WERI-Rb-1 (cell line): ENCODE measurements around the gene ZFHX3.

Source experiments
- DNase-seq: peaks from one replicate; pipeline ENCODE4 v3.0.0-alpha.2; 2020
- H3K27ac ChIP-seq: fragments of 250-450 bp; sonication (Bioruptor Pico); 2 replicates; pipeline ENCODE4 v1.5.1; 2020; ENCODE audit warnings: mild to moderate bottlenecking, moderate library complexity
- H3K27me3 ChIP-seq: fragments of 250-450 bp; sonication (Bioruptor Pico); 2 replicates; pipeline ENCODE4 v1.5.1; 2021; ENCODE audit warnings: mild to moderate bottlenecking, low read depth, moderate library complexity; ENCODE audit not compliant: insufficient read depth, severe bottlenecking
- H3K36me3 ChIP-seq: fragments of 250-450 bp; sonication (Bioruptor Pico); 2 replicates; pipeline ENCODE4 v1.5.1; 2020; ENCODE audit warnings: mild to moderate bottlenecking, moderate library complexity
- H3K4me3 ChIP-seq: 2 replicates; pipeline ENCODE4 v1.5.1; 2011; ENCODE audit warnings: low read depth, mild to moderate bottlenecking, control low read depth, low read length
- H3K9me3 ChIP-seq: fragments of 250-450 bp; sonication (Bioruptor Pico); 2 replicates; pipeline ENCODE4 v1.5.1; 2021; ENCODE audit warnings: mild to moderate bottlenecking, moderate library complexity; ENCODE audit not compliant: severe bottlenecking
- TF ChIP-seq, protein P1 (sequence below): IDR thresholded peaks from 2 replicates; pipeline ENCODE4 v1.5.1; 2011; ENCODE audit warnings: low read depth, mild to moderate bottlenecking, control low read depth, inconsistent platforms, low read length

ZFHX3 gene

DNA sequence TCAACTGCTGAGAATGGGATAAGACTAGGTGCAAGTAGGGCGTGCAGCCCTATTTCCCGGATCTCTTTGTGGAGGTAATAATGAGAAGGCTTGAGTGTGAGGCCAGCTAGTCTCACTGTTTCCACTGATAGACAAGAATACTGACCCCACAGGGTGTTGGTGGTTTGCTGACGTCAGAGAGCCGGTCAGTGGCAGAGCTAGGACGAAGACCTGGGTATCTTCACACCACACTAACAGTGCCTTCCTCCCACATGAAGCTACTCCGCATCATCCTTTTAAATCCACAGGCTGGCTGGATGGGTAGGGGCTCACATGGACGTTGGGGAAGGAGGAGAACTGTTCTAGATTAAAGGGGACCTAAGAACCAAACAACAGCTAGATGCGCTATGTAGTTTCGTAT is 68.0 kb downstream of the ZFHX3 start:
- H3K27me3 ChIP-seq, result no peaks in the 10 kb centered on the region
- no peaks in the 10 kb centered on the region for H3K36me3 ChIP-seq
- TF ChIP-seq, protein P1, sequence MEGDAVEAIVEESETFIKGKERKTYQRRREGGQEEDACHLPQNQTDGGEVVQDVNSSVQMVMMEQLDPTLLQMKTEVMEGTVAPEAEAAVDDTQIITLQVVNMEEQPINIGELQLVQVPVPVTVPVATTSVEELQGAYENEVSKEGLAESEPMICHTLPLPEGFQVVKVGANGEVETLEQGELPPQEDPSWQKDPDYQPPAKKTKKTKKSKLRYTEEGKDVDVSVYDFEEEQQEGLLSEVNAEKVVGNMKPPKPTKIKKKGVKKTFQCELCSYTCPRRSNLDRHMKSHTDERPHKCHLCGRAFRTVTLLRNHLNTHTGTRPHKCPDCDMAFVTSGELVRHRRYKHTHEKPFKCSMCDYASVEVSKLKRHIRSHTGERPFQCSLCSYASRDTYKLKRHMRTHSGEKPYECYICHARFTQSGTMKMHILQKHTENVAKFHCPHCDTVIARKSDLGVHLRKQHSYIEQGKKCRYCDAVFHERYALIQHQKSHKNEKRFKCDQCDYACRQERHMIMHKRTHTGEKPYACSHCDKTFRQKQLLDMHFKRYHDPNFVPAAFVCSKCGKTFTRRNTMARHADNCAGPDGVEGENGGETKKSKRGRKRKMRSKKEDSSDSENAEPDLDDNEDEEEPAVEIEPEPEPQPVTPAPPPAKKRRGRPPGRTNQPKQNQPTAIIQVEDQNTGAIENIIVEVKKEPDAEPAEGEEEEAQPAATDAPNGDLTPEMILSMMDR, result no peak
- no peak overlapping the region for H3K4me3 ChIP-seq
- DNase-seq, result no peak
- no peak overlapping the region for H3K27ac ChIP-seq
- H3K9me3 ChIP-seq, result no peaks in the 10 kb centered on the region

DNA sequence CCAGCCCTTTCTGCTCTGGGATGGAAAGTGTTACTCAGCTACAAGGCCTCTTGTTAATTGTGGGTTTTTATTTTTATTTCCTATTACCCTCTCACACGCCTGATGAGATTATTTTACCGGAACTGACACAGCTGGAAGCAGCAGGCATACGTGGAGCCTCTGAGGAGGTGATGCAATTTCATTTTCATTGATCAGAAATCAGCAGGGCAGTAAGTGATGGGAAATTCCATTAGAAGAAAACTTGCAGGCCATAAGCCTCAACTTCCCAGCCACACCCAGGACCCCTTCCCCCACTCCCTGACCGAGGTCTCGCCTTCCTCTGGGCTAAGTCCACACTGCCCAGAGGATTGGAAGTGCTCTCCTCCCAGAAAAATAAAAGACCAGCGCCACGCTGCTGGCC is 69.7 kb downstream of the ZFHX3 start:
- Histone ChIP-seq H3K27ac (no peak overlapping the region), H3K36me3 (no peaks in the 10 kb centered on the region; the same call in 1 of the 2 replicates), H3K27me3 (no peaks in the 10 kb centered on the region), H3K9me3 (no peaks in the 10 kb centered on the region), H3K4me3 (no peak overlapping the region)
- DNase-seq, result no peak
- TF ChIP-seq, protein P1, result no peak

DNA sequence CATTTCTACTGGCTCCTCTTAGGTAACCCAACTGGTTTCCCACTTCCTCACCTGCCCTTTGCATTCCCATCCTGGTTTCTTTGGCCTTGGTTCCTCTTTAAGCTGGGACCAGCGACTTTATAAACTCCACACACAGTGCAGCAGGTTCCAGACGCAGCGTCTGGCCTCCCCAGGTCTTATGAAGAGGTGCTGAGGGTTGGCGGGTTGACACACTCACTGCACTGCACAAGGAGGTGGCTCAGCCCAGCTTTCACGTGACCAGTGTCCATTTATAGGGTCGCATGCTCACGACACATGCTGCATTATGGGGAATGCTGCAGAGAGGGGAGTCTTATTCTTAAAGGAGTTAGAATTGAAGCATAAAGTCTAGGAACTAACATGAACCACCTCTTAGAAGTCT is 70.8 kb downstream of the ZFHX3 start:
- no peaks in the 10 kb centered on the region; the same call in 1 of the 2 replicates for H3K36me3 ChIP-seq
- H3K27ac ChIP-seq, result no peak overlapping the region
- H3K4me3 ChIP-seq, result no peak overlapping the region
- TF ChIP-seq, protein P1, result no peak
- no peaks in the 10 kb centered on the region for H3K27me3 ChIP-seq
- H3K9me3 ChIP-seq, result no peaks in the 10 kb centered on the region
- DNase-seq, result no peak

DNA sequence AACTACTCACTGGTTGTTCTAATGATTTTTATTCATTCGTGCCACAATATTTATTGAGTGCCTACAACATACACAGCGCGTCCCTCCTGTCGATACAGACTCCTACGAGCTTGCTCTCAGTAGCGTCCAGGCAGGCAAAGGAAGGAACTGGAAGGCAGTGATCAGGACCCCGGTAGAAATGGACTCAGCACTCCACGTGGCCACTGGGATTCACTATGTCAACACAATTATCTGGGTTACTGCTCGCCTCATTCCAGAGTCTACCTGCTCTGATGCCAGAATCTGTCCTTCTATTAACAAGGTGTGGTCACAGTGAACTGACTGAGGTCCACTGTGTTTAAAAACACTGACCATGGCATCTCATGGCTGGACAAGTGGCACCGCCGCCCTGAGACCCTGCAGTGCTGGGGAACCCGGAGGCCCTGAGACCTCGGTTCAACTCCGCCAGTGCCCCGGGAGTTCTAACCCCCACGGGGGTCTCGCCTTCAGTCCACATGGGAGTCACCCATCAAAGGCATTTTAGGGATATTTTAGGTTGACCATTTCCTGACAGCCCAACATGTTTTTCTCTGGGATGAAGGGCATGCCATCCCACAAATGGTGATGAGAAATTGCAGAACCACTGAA is 71.4 kb downstream of the ZFHX3 start:
- DNase-seq, result no peak
- Histone ChIP-seq H3K36me3 (no peaks in the 10 kb centered on the region; the same call in 1 of the 2 replicates), H3K27me3 (no peaks in the 10 kb centered on the region), H3K4me3 (no peak overlapping the region), H3K9me3 (no peaks in the 10 kb centered on the region), H3K27ac (no peak overlapping the region)
- TF ChIP-seq, protein P1, result no peak

DNA sequence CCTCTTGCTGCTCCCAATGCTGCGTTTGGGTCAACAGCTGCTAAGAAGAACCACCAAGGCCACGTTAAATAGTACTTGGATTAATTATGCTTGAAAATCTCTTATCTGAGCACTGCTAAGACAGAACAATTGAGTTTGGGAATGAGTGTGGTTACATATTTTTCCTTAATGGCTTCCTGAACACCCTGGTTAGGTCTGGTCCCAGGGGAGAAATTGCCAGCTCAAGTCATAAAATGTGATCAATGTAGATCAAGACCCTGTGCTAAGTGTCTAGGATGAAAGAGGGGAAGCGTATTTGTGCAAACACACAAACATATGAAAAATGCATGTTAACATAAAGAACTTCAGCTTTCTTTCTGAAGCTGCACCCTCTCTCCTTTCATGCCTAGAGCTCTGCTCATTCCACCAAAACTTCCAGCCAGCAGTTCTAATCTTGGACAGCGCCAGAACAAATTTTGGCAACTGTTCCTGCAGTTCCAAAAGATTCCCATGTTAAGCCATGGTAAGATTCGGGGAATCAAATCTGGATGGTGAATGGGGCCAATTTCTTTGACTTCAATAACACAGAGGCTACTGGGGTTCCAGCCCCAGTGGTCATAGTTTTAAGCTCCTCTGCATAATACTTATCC is 72.0 kb downstream of the ZFHX3 start:
- H3K36me3 ChIP-seq, result no peaks in the 10 kb centered on the region; the same call in 1 of the 2 replicates
- H3K27me3 ChIP-seq, result no peaks in the 10 kb centered on the region
- no peak for DNase-seq
- H3K9me3 ChIP-seq, result no peaks in the 10 kb centered on the region
- no peak overlapping the region for H3K27ac ChIP-seq
- H3K4me3 ChIP-seq, result no peak overlapping the region
- TF ChIP-seq, protein P1, result no peak
